Measurements from ENCODE around the gene MAPK1. TPM values are rescaled to one million over a fixed set of nuclear protein-coding genes. Genes with fewer than 3 reads are reported as not detected.

Gene MAPK1
- total and polyA plus RNA-seq, 9 of the 15 experiments (the other 6 are each of a cell fraction or from before 2014, with no cell fraction given) = 46.3 to 575 (median 283) TPM

DNA sequence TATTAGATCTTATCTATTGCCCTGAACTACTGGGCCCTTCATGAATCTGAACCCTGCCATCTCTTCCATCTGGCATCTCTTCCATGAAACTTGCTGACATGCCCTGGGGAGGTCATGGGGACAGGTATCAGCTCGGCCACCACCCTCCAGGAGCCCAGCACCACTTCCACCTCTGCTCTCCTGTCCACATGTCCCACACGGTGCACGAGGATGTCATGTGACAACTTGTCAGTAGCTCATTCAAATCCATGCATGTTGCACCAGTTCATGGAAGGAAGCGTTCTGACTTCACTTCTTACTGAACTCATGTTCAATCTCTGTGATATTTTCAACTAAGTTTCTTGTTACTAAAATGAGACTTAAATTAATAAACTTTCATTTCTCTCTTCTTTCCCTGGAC lies 148.4 kb downstream of the MAPK1 start (continued):
- TF ChIP-seq, protein P1, sequence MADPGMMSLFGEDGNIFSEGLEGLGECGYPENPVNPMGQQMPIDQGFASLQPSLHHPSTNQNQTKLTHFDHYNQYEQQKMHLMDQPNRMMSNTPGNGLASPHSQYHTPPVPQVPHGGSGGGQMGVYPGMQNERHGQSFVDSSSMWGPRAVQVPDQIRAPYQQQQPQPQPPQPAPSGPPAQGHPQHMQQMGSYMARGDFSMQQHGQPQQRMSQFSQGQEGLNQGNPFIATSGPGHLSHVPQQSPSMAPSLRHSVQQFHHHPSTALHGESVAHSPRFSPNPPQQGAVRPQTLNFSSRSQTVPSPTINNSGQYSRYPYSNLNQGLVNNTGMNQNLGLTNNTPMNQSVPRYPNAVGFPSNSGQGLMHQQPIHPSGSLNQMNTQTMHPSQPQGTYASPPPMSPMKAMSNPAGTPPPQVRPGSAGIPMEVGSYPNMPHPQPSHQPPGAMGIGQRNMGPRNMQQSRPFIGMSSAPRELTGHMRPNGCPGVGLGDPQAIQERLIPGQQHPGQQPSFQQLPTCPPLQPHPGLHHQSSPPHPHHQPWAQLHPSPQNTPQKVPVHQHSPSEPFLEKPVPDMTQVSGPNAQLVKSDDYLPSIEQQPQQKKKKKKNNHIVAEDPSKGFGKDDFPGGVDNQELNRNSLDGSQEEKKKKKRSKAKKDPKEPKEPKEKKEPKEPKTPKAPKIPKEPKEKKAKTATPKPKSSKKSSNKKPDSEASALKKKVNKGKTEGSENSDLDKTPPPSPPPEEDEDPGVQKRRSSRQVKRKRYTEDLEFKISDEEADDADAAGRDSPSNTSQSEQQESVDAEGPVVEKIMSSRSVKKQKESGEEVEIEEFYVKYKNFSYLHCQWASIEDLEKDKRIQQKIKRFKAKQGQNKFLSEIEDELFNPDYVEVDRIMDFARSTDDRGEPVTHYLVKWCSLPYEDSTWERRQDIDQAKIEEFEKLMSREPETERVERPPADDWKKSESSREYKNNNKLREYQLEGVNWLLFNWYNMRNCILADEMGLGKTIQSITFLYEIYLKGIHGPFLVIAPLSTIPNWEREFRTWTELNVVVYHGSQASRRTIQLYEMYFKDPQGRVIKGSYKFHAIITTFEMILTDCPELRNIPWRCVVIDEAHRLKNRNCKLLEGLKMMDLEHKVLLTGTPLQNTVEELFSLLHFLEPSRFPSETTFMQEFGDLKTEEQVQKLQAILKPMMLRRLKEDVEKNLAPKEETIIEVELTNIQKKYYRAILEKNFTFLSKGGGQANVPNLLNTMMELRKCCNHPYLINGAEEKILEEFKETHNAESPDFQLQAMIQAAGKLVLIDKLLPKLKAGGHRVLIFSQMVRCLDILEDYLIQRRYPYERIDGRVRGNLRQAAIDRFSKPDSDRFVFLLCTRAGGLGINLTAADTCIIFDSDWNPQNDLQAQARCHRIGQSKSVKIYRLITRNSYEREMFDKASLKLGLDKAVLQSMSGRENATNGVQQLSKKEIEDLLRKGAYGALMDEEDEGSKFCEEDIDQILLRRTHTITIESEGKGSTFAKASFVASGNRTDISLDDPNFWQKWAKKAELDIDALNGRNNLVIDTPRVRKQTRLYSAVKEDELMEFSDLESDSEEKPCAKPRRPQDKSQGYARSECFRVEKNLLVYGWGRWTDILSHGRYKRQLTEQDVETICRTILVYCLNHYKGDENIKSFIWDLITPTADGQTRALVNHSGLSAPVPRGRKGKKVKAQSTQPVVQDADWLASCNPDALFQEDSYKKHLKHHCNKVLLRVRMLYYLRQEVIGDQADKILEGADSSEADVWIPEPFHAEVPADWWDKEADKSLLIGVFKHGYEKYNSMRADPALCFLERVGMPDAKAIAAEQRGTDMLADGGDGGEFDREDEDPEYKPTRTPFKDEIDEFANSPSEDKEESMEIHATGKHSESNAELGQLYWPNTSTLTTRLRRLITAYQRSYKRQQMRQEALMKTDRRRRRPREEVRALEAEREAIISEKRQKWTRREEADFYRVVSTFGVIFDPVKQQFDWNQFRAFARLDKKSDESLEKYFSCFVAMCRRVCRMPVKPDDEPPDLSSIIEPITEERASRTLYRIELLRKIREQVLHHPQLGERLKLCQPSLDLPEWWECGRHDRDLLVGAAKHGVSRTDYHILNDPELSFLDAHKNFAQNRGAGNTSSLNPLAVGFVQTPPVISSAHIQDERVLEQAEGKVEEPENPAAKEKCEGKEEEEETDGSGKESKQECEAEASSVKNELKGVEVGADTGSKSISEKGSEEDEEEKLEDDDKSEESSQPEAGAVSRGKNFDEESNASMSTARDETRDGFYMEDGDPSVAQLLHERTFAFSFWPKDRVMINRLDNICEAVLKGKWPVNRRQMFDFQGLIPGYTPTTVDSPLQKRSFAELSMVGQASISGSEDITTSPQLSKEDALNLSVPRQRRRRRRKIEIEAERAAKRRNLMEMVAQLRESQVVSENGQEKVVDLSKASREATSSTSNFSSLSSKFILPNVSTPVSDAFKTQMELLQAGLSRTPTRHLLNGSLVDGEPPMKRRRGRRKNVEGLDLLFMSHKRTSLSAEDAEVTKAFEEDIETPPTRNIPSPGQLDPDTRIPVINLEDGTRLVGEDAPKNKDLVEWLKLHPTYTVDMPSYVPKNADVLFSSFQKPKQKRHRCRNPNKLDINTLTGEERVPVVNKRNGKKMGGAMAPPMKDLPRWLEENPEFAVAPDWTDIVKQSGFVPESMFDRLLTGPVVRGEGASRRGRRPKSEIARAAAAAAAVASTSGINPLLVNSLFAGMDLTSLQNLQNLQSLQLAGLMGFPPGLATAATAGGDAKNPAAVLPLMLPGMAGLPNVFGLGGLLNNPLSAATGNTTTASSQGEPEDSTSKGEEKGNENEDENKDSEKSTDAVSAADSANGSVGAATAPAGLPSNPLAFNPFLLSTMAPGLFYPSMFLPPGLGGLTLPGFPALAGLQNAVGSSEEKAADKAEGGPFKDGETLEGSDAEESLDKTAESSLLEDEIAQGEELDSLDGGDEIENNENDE (IDR thresholded peaks at IDR 0.05; ENCODE audit: low read depth, low read length) = peak; percentile 26
- 0 out of 2 replicates have a peak, but pooled peaks have one; percentile 37 for TF ChIP-seq FOXJ2 (tag; IDR thresholded peaks at IDR 0.05)
- TF ChIP-seq CEBPG (CRISPR knock-in tag; IDR thresholded peaks at IDR 0.05) = peak; percentile 31; the same call in 1 of the 2 replicates
- TF ChIP-seq CEBPG (tag; conservative IDR thresholded peaks at IDR 0.05 in 1 of 2, IDR thresholded peaks at IDR 0.05 in 1 of 2) = no peak
- peak; percentile 51; the same call in 1 of the 2 replicates for TF ChIP-seq HNRNPUL1 (IDR thresholded peaks at IDR 0.05; ENCODE audit: low read length)
- TF ChIP-seq, protein P2, sequence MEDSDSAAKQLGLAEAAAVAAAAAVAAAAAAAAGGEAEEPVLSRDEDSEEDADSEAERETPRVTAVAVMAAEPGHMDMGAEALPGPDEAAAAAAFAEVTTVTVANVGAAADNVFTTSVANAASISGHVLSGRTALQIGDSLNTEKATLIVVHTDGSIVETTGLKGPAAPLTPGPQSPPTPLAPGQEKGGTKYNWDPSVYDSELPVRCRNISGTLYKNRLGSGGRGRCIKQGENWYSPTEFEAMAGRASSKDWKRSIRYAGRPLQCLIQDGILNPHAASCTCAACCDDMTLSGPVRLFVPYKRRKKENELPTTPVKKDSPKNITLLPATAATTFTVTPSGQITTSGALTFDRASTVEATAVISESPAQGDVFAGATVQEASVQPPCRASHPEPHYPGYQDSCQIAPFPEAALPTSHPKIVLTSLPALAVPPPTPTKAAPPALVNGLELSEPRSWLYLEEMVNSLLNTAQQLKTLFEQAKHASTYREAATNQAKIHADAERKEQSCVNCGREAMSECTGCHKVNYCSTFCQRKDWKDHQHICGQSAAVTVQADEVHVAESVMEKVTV (CRISPR knock-in tag; IDR thresholded peaks at IDR 0.05) = no peak
- TF ChIP-seq ZNF644 (tag; IDR thresholded peaks at IDR 0.05; ENCODE audit: low read depth) = no peak
- peak; percentile 81 for TF ChIP-seq BHLHE40 (IDR thresholded peaks at IDR 0.05; ENCODE audit: low read length)
- TF ChIP-seq, protein P3, sequence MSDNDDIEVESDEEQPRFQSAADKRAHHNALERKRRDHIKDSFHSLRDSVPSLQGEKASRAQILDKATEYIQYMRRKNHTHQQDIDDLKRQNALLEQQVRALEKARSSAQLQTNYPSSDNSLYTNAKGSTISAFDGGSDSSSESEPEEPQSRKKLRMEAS (CRISPR knock-in tag; IDR thresholded peaks at IDR 0.05) = peak; percentile 77
- peak; percentile 66 for TF ChIP-seq MYC (IDR thresholded peaks at IDR 0.05; ENCODE audit: low read depth, low read length)
- TF ChIP-seq MYC (CRISPR knock-in tag; IDR thresholded peaks at IDR 0.05; ENCODE audit: borderline replicate concordance, low read depth) = no peak
- no peak for TF ChIP-seq SMAD1 (IDR thresholded peaks at IDR 0.05; ENCODE audit: low read depth, low read length, partially characterized antibody)
- no peak for TF ChIP-seq ZEB2 (IDR thresholded peaks at IDR 0.05)
- no peak for TF ChIP-seq ILK (tag; IDR thresholded peaks at IDR 0.05; ENCODE audit: borderline replicate concordance, low read depth)
- peak; percentile 70; the same call in 1 of the 2 replicates for TF ChIP-seq XRCC5 (IDR thresholded peaks at IDR 0.05; ENCODE audit: low read depth, low read length)
- TF ChIP-seq EZH2 (IDR thresholded peaks at IDR 0.05; ENCODE audit: borderline replicate concordance, low read depth, low read length) = no peak
- no peak for TF ChIP-seq CCAR2 (IDR thresholded peaks at IDR 0.05; ENCODE audit: low read depth, low read length)
